ENCODE measurements around the gene GOSR1. TPM values are rescaled to one million over a fixed set of nuclear protein-coding genes. Genes with fewer than 3 reads are reported as not detected.

The GOSR1 gene
- total RNA-seq, 2 donors from 2014 or later, result 29.6 to 54.9 TPM

- H3K9me3 ChIP-seq, result no peaks in the 10 kb centered on the region
- no peak overlapping the region for H3K27ac ChIP-seq
- H3K27me3 ChIP-seq (replicated peaks; ENCODE audit: insufficient read depth), result no peaks in the 10 kb centered on the region
- TF ChIP-seq CTCF (IDR thresholded peaks at IDR 0.05), result no peak
- H3K36me3 ChIP-seq, result no peaks in the 10 kb centered on the region
- ATAC-seq (ENCODE audit: insufficient number of reproducible peaks, low FRiP score, low read depth), result no peak
- H3K4me1 ChIP-seq (ENCODE audit: control insufficient read depth in 1 of 2, low read depth in 2 of 2), result no peaks in the 10 kb centered on the region
- DNase-seq (ENCODE audit: low spot score), result no peak
- no peak overlapping the region for H3K4me3 ChIP-seq
Measured at GRCh38 chr17:30554839-30555751, 77.9 kb downstream of the GOSR1 start.

- Histone ChIP-seq H3K27me3 (replicated peaks; ENCODE audit: insufficient read depth) (no peaks in the 10 kb centered on the region), H3K36me3 (no peaks in the 10 kb centered on the region), H3K4me1 (ENCODE audit: control insufficient read depth in 1 of 2, low read depth in 2 of 2) (no peaks in the 10 kb centered on the region), H3K4me3 (no peak overlapping the region), H3K27ac (no peak overlapping the region), H3K9me3 (no peaks in the 10 kb centered on the region)
- DNase-seq (ENCODE audit: low spot score) (no peak), ATAC-seq (ENCODE audit: insufficient number of reproducible peaks, low FRiP score, low read depth) (no peak)
- TF ChIP-seq CTCF (IDR thresholded peaks at IDR 0.05), result no peak
Measured at GRCh38 chr17:30555942-30556341, 78.7 kb downstream of the GOSR1 start.

GRCh38 chr17:30556374-30557332 is 79.4 kb downstream of the GOSR1 start:
- no peak for TF ChIP-seq CTCF (IDR thresholded peaks at IDR 0.05)
- H3K4me3 ChIP-seq, result no peak overlapping the region
- H3K36me3 ChIP-seq, result no peaks in the 10 kb centered on the region
- H3K27ac ChIP-seq, result no peak overlapping the region
- H3K9me3 ChIP-seq, result no peaks in the 10 kb centered on the region
- no peak for ATAC-seq (ENCODE audit: insufficient number of reproducible peaks, low FRiP score, low read depth)
- no peaks in the 10 kb centered on the region for H3K27me3 ChIP-seq (replicated peaks; ENCODE audit: insufficient read depth)
- no peaks in the 10 kb centered on the region for H3K4me1 ChIP-seq (ENCODE audit: control insufficient read depth in 1 of 2, low read depth in 2 of 2)
- DNase-seq (ENCODE audit: low spot score), result no peak

GRCh38 chr17:30557916-30558685 is 80.9 kb downstream of the GOSR1 start:
- no peaks in the 10 kb centered on the region for H3K36me3 ChIP-seq
- DNase-seq (ENCODE audit: low spot score) (no peak), ATAC-seq (ENCODE audit: insufficient number of reproducible peaks, low FRiP score, low read depth) (no peak)
- H3K4me3 ChIP-seq, result no peak overlapping the region
- H3K4me1 ChIP-seq (ENCODE audit: control insufficient read depth in 1 of 2, low read depth in 2 of 2), result no peaks in the 10 kb centered on the region
- H3K9me3 ChIP-seq, result no peaks in the 10 kb centered on the region
- H3K27ac ChIP-seq, result no peak overlapping the region
- no peaks in the 10 kb centered on the region for H3K27me3 ChIP-seq (replicated peaks; ENCODE audit: insufficient read depth)
- TF ChIP-seq CTCF (IDR thresholded peaks at IDR 0.05), result no peak

Measured in thoracic aorta (tissue), 2 donors.